K562 (cell line): ENCODE measurements around the gene LENEP. TPM values are rescaled to one million over a fixed set of nuclear protein-coding genes. Genes with fewer than 3 reads are reported as not detected.

Experiments
- CAMTA2 ChIP-seq: fragments of 250-450 bp; sonication (Bioruptor Pico); conservative IDR thresholded peaks from 2 replicates; pipeline ENCODE4 v1.5.1; 2022
- GATAD2B ChIP-seq: fragments of 450-650 bp; IDR thresholded peaks from 2 replicates; pipeline ENCODE4 v1.6.1; 2017; ENCODE audit warnings: mild to moderate bottlenecking, borderline replicate concordance
- HMG20B ChIP-seq: fragments of 250-450 bp; sonication (Bioruptor Pico); IDR thresholded peaks from 2 replicates; pipeline ENCODE4 v1.5.0; 2021; ENCODE audit warnings: mild to moderate bottlenecking
- HNRNPK ChIP-seq: fragments of 200-400 bp; formaldehyde crosslinking; IDR thresholded peaks from one replicate; pipeline ENCODE4 v1.6.1; 2018; ENCODE audit warnings: mild to moderate bottlenecking, low read depth, low read length; ENCODE audit not compliant: poor library complexity, severe bottlenecking
- HOMEZ ChIP-seq: fragments of 250-450 bp; sonication (Bioruptor Pico); IDR thresholded peaks from 2 replicates; pipeline ENCODE4 v1.4.0; 2020; ENCODE audit warnings: mild to moderate bottlenecking, moderate library complexity
- NCOA1 ChIP-seq: fragments of 450-650 bp; IDR thresholded peaks from 2 replicates; pipeline ENCODE4 v1.6.1; 2016; ENCODE audit warnings: low read depth
- POLR3G ChIP-seq: IDR thresholded peaks from 2 replicates; pipeline ENCODE4 v1.6.1; 2011; ENCODE audit not compliant: insufficient read length, insufficient replicate concordance; ENCODE audit errors: extremely low read depth
- SNIP1 ChIP-seq: fragments of 450-650 bp; IDR thresholded peaks from 2 replicates; pipeline ENCODE4 v1.7.1; 2017; ENCODE audit warnings: low read depth, mild to moderate bottlenecking
- SRSF9 ChIP-seq: fragments of 200-400 bp; formaldehyde crosslinking; IDR thresholded peaks from 2 replicates; pipeline ENCODE4 v1.6.1; 2017; ENCODE audit warnings: low read depth, low read length, borderline replicate concordance
- TFAP4 ChIP-seq: sonication (generic); formaldehyde crosslinking; IDR thresholded peaks from 2 replicates; pipeline ENCODE4 v1.8.0; 2022; ENCODE audit warnings: missing genetic modification reagents, mild to moderate bottlenecking, moderate library complexity, borderline replicate concordance
- UBTF ChIP-seq, 2 experiments: IDR thresholded peaks; 2 replicates each; pipeline ENCODE4 v1.6.1; 2012; ENCODE audit warnings: improper control_type of control experiment in 2 of 2, low read depth in 2 of 2, low read length in 2 of 2, borderline replicate concordance in 1 of 2
- ZNF175 ChIP-seq: fragments of 200-800 bp; sonication (Bioruptor generic); IDR thresholded peaks from 2 replicates; pipeline ENCODE4 v1.6.1; 2016; ENCODE audit warnings: low read depth, mild to moderate bottlenecking, missing genetic modification characterization, missing compliant biosample characterization
- ZNF197 ChIP-seq: fragments of 200-800 bp; sonication (Bioruptor generic); IDR thresholded peaks from 2 replicates; pipeline ENCODE4 v1.6.1; 2016; ENCODE audit warnings: low read depth, missing genetic modification characterization, missing compliant biosample characterization
- ZNF407 ChIP-seq: fragments of 450-650 bp; IDR thresholded peaks from 2 replicates; pipeline ENCODE4 v1.6.1; 2016; ENCODE audit warnings: low read depth
- polyA plus RNA-seq, 8 experiments: library from polyadenylated mRNA; depleted of rRNA in 4 of 8; stranded (reverse) in 5 of 8; unstranded in 3 of 8; fragments of >200 nt; fragmentation: Nextera tagmentation in 2 of 8; fragmentation: Illumina TruSeq in 1 of 8; extraction: Ambion mirVana in 2 of 8; extraction: Trizol in 1 of 8; gene quantifications; 2 replicates each; pipeline versions ENCODE4 v1.2.1 to v1.2.3, GENCODE V29; 2011 to 2014; ENCODE audit warnings: inconsistent platforms in 1 of 8, missing spikeins in 1 of 8
- total RNA-seq, 7 experiments: library from RNA; depleted of rRNA in 6 of 7; stranded (reverse); fragments of >200 nt in 6 of 7; fragmentation: Illumina TruSeq in 2 of 7; extraction: Trizol in 2 of 7; gene quantifications; 2 replicates each; pipeline versions ENCODE4 v1.2.1 to v1.2.3, GENCODE V29; 2011 to 2021; ENCODE audit warnings: low replicate concordance in 1 of 7

The LENEP gene
- total and polyA plus RNA-seq, 9 of the 15 experiments (the other 6 are each of a cell fraction or from before 2014, with no cell fraction given) = 0.23 to 0.87 (median 0.67) TPM; not detected in 5

GRCh38 chr1:154998818-154999570 is 5.6 kb downstream of the LENEP start (continued):
- TF ChIP-seq UBTF (IDR thresholded peaks at IDR 0.05; ENCODE audit: borderline replicate concordance in 1 of 2, low read depth in 2 of 2, low read length in 2 of 2) (peak in 1 of 2 experiments; percentile 95; a peak in 2 of 4 replicates), GATAD2B (no peak), TFAP4 (CRISPR knock-in tag) (peak; percentile 37; the same call in 1 of the 2 replicates), HMG20B (CRISPR knock-in tag) (no peak), HNRNPK (no peak), CAMTA2 (CRISPR knock-in tag) (0 out of 2 replicates have a peak, but pooled peaks have one; percentile 18), NCOA1 (no peak), SRSF9 (no peak), ZNF175 (CRISPR knock-in tag) (no peak), ZNF407 (no peak), HOMEZ (CRISPR knock-in tag) (no peak), SNIP1 (no peak), ZNF197 (no peak), POLR3G (no peak)
